WTC11 (cell line): ENCODE data around the gene ADAMTS15. TPM values are rescaled to one million over a fixed set of nuclear protein-coding genes. Genes with fewer than 3 reads are reported as not detected.

ENCODE experiments used
- ATAC-seq: fragments of 200-7000 bp; cut with Tn5 transposase; 2 replicates; pipeline ENCODE4 v1.10.0; 2021; ENCODE audit warnings: mild to moderate bottlenecking, moderate library complexity
- CTCF ChIA-PET: fragments of 300-600 bp; sonication (Branson Sonifier 250); formaldehyde crosslinking; loops from one replicate; lab custom pipeline; 2021; ENCODE audit warnings: antibody characterized with exemption; lab: Charles Lee
- POLR2A ChIA-PET: fragments of 350-600 bp; sonication (Branson Sonifier 250); formaldehyde crosslinking; loops from one replicate; lab custom pipeline; 2021; ENCODE audit warnings: antibody characterized with exemption; lab: Charles Lee
- DNase-seq: peaks from one replicate; pipeline ENCODE4 v3.0.0; 2021; ENCODE audit warnings: low spot score
- H3K27ac Mint-ChIP-seq: 2 replicates; pipeline ENCODE4 v1.8.0; 2021; ENCODE audit warnings: mixed read lengths
- H3K27me3 Mint-ChIP-seq: 2 replicates; pipeline ENCODE4 v1.8.0; 2021; ENCODE audit warnings: low read depth, mild to moderate bottlenecking, moderate library complexity, mixed read lengths
- H3K36me3 Mint-ChIP-seq: 2 replicates; pipeline ENCODE4 v1.8.0; 2021; ENCODE audit warnings: mixed read lengths
- H3K4me1 Mint-ChIP-seq: 2 replicates; pipeline ENCODE4 v1.8.0; 2022; ENCODE audit warnings: mixed read lengths
- H3K4me3 Mint-ChIP-seq: 2 replicates; pipeline ENCODE4 v1.8.0; 2021; ENCODE audit warnings: mild to moderate bottlenecking, moderate library complexity, mixed read lengths
- H3K9me3 Mint-ChIP-seq: 2 replicates; pipeline ENCODE4 v1.8.0; 2021; ENCODE audit warnings: mixed read lengths
- ATF6 ChIP-seq: sonication (generic); formaldehyde crosslinking; IDR thresholded peaks from 2 replicates; pipeline ENCODE4 v1.8.1; 2023; ENCODE audit warnings: mild to moderate bottlenecking, missing genetic modification reagents
- ELF4 ChIP-seq: sonication (generic); formaldehyde crosslinking; IDR thresholded peaks from 2 replicates; pipeline ENCODE4 v1.8.1; 2022; ENCODE audit warnings: low read depth, mild to moderate bottlenecking, moderate library complexity, missing genetic modification reagents
- FOXP4 ChIP-seq: sonication (generic); formaldehyde crosslinking; IDR thresholded peaks from 2 replicates; pipeline ENCODE4 v1.8.0; 2022; ENCODE audit warnings: mild to moderate bottlenecking, missing genetic modification reagents
- GRHL2 ChIP-seq: fragments of 250-450 bp; sonication (Bioruptor Pico); IDR thresholded peaks from 2 replicates; pipeline ENCODE4 v1.8.0; 2022; ENCODE audit warnings: mild to moderate bottlenecking, moderate library complexity; ENCODE audit not compliant: insufficient replicate concordance, severe bottlenecking
- IRF1 ChIP-seq: sonication (generic); formaldehyde crosslinking; IDR thresholded peaks from 2 replicates; pipeline ENCODE4 v1.8.0; 2023; ENCODE audit warnings: missing genetic modification reagents
- MAX ChIP-seq: sonication (generic); formaldehyde crosslinking; IDR thresholded peaks from 2 replicates; pipeline ENCODE4 v1.8.0; 2022; ENCODE audit warnings: mild to moderate bottlenecking, missing genetic modification reagents
- MYBL2 ChIP-seq: sonication (generic); formaldehyde crosslinking; IDR thresholded peaks from 2 replicates; pipeline ENCODE4 v1.8.1; 2023; ENCODE audit warnings: mild to moderate bottlenecking, moderate library complexity, missing genetic modification reagents
- PRRX2 ChIP-seq: fragments of 250-450 bp; sonication (Bioruptor Pico); IDR thresholded peaks from 2 replicates; pipeline ENCODE4 v1.8.0; 2021; ENCODE audit warnings: mild to moderate bottlenecking
- RORB ChIP-seq: fragments of 250-450 bp; sonication (Bioruptor Pico); IDR thresholded peaks from 2 replicates; pipeline ENCODE4 v1.9.0; 2021; ENCODE audit warnings: mild to moderate bottlenecking
- SMAD3 ChIP-seq: sonication (generic); formaldehyde crosslinking; IDR thresholded peaks from 2 replicates; pipeline ENCODE4 v1.8.0; 2022; ENCODE audit warnings: missing genetic modification reagents, mild to moderate bottlenecking, borderline replicate concordance
- SMAD4 ChIP-seq: sonication (generic); formaldehyde crosslinking; IDR thresholded peaks from 2 replicates; pipeline ENCODE4 v1.8.0; 2022; ENCODE audit warnings: mild to moderate bottlenecking, missing genetic modification reagents
- SOX15 ChIP-seq: fragments of 250-450 bp; sonication (Bioruptor Pico); IDR thresholded peaks from 2 replicates; pipeline ENCODE4 v1.9.0; 2021; ENCODE audit warnings: mild to moderate bottlenecking
- ZNF232 ChIP-seq: sonication (generic); formaldehyde crosslinking; IDR thresholded peaks from 2 replicates; pipeline ENCODE4 v1.8.0; 2022; ENCODE audit warnings: mild to moderate bottlenecking, missing genetic modification reagents
- ZNF416 ChIP-seq: fragments of 250-450 bp; sonication (Bioruptor Pico); IDR thresholded peaks from 2 replicates; pipeline ENCODE4 v1.9.0; 2021; ENCODE audit warnings: mild to moderate bottlenecking, inconsistent platforms
- total RNA-seq: library from RNA; stranded (reverse); gene quantifications from 3 replicates; pipeline ENCODE4 v1.2.3, GENCODE V29; 2021
- TF ChIP-seq, protein P1 (sequence below): sonication (generic); formaldehyde crosslinking; IDR thresholded peaks from 2 replicates; pipeline ENCODE4 v1.8.1; 2023; ENCODE audit warnings: mild to moderate bottlenecking, missing genetic modification reagents, moderate library complexity
- TF ChIP-seq, protein P2 (sequence below): fragments of 250-450 bp; sonication (Bioruptor Pico); IDR thresholded peaks from 2 replicates; pipeline ENCODE4 v1.9.0; 2021; ENCODE audit warnings: mild to moderate bottlenecking, borderline replicate concordance

The ADAMTS15 gene
- total RNA-seq, 1 experiment from 2014 or later, result 3.7 TPM

DNA sequence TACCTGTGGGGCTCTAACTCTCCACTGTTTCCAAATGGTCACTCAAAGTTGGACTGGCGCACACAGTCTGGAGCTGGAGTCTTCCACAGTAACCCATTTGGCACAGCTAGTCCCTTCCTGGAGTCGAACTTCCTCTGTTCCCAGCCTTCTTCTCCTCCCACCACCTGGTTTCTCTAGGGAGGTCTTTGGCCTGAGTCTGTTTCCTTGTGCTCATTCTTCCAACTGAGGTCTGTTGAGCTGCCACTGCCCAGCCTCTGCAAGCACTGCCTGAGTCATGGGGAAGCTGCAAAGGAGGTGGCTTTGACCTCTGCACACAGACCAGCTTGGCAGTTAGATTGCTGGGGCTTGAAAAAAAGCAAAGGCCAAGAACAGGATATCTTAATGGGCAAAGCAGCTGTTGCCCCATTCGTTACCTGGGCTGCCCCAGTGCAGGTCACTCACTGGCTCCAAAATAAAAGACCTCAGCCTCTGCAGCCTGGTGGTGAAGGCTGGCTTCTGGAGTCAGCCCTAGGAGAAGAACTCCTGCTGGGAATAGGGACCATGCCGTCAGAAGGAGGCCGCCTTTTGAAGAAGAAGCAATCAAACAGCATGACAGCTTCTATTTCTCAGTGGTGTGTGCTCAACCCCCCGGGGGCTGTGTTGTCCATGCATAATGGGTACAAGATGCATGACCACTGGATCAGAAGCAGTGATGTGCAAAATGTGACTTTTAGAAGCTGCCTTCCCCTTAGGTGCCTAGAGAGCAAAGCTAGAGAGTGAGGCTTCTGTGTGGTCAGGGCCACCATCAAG lies 3.0 kb downstream of the ADAMTS15 start:
- no peak for ATAC-seq
- DNase-seq, result no peak
- POLR2A ChIA-PET, result no interaction called here
- Mint-ChIP-seq H3K4me3 (no peak overlapping the region), H3K4me1 (peaks cover 10% of the 10 kb centered on the region), H3K27ac (no peak overlapping the region), H3K27me3 (peaks cover 91% of the 10 kb centered on the region), H3K36me3 (no peaks in the 10 kb centered on the region), H3K9me3 (no peaks in the 10 kb centered on the region)
- CTCF ChIA-PET, result interaction anchor here (1.1 to 2.7 kb wide), 4 partner anchors 20 to 410 kb away, joined by 3 to 19 read pairs (median 8); no protein-coding TSS in a partner anchor
- TF ChIP-seq, protein P1, sequence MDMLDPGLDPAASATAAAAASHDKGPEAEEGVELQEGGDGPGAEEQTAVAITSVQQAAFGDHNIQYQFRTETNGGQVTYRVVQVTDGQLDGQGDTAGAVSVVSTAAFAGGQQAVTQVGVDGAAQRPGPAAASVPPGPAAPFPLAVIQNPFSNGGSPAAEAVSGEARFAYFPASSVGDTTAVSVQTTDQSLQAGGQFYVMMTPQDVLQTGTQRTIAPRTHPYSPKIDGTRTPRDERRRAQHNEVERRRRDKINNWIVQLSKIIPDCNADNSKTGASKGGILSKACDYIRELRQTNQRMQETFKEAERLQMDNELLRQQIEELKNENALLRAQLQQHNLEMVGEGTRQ (CRISPR knock-in tag), result no peak
- no peak for TF ChIP-seq SMAD4 (CRISPR knock-in tag)
- no peak for TF ChIP-seq ZNF232 (CRISPR knock-in tag)
- no peak for TF ChIP-seq FOXP4 (CRISPR knock-in tag)
- TF ChIP-seq RORB (CRISPR knock-in tag), result no peak
- no peak for TF ChIP-seq ATF6 (CRISPR knock-in tag)
- TF ChIP-seq GRHL2 (CRISPR knock-in tag), result no peak
- TF ChIP-seq IRF1 (CRISPR knock-in tag), result no peak
- TF ChIP-seq SMAD3, result no peak
- TF ChIP-seq MYBL2, result no peak
- no peak for TF ChIP-seq PRRX2 (CRISPR knock-in tag)
- no peak for TF ChIP-seq ELF4
- no peak for TF ChIP-seq ZNF416 (CRISPR knock-in tag)
- TF ChIP-seq MAX, result no peak
- TF ChIP-seq, protein P2, sequence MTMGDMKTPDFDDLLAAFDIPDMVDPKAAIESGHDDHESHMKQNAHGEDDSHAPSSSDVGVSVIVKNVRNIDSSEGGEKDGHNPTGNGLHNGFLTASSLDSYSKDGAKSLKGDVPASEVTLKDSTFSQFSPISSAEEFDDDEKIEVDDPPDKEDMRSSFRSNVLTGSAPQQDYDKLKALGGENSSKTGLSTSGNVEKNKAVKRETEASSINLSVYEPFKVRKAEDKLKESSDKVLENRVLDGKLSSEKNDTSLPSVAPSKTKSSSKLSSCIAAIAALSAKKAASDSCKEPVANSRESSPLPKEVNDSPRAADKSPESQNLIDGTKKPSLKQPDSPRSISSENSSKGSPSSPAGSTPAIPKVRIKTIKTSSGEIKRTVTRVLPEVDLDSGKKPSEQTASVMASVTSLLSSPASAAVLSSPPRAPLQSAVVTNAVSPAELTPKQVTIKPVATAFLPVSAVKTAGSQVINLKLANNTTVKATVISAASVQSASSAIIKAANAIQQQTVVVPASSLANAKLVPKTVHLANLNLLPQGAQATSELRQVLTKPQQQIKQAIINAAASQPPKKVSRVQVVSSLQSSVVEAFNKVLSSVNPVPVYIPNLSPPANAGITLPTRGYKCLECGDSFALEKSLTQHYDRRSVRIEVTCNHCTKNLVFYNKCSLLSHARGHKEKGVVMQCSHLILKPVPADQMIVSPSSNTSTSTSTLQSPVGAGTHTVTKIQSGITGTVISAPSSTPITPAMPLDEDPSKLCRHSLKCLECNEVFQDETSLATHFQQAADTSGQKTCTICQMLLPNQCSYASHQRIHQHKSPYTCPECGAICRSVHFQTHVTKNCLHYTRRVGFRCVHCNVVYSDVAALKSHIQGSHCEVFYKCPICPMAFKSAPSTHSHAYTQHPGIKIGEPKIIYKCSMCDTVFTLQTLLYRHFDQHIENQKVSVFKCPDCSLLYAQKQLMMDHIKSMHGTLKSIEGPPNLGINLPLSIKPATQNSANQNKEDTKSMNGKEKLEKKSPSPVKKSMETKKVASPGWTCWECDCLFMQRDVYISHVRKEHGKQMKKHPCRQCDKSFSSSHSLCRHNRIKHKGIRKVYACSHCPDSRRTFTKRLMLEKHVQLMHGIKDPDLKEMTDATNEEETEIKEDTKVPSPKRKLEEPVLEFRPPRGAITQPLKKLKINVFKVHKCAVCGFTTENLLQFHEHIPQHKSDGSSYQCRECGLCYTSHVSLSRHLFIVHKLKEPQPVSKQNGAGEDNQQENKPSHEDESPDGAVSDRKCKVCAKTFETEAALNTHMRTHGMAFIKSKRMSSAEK (CRISPR knock-in tag), result no peak
- no peak for TF ChIP-seq SOX15 (CRISPR knock-in tag)
